Epithelial cell of esophagus (primary cell): ENCODE results near the gene CAMKMT.
A peak's percentile ranks its signal among the peaks of the same experiment; 100 is the strongest.

Experiments
- DNase-seq: peaks from one replicate; pipeline ENCODE4 v3.0.0; 2010; ENCODE audit warnings: low read depth
- H3K4me3 ChIP-seq: 2 replicates; pipeline ENCODE4 v1.5.1; 2011; ENCODE audit warnings: mild to moderate bottlenecking, low read length, control low read depth
- TF ChIP-seq, protein P1 (sequence below): IDR thresholded peaks from 2 replicates; pipeline ENCODE4 v1.5.1; 2011; ENCODE audit warnings: low read depth, mild to moderate bottlenecking, low read length, control low read depth, inconsistent platforms; ENCODE audit not compliant: insufficient read depth; ENCODE audit errors: missing control alignments

CAMKMT gene

GRCh38 chr2:44612276-44612675, 250.5 kb downstream of the CAMKMT start:
- TF ChIP-seq, protein P1, sequence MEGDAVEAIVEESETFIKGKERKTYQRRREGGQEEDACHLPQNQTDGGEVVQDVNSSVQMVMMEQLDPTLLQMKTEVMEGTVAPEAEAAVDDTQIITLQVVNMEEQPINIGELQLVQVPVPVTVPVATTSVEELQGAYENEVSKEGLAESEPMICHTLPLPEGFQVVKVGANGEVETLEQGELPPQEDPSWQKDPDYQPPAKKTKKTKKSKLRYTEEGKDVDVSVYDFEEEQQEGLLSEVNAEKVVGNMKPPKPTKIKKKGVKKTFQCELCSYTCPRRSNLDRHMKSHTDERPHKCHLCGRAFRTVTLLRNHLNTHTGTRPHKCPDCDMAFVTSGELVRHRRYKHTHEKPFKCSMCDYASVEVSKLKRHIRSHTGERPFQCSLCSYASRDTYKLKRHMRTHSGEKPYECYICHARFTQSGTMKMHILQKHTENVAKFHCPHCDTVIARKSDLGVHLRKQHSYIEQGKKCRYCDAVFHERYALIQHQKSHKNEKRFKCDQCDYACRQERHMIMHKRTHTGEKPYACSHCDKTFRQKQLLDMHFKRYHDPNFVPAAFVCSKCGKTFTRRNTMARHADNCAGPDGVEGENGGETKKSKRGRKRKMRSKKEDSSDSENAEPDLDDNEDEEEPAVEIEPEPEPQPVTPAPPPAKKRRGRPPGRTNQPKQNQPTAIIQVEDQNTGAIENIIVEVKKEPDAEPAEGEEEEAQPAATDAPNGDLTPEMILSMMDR, result no peak
- DNase-seq, result no peak
- H3K4me3 ChIP-seq, result no peak overlapping the region

- no peak overlapping the region for H3K4me3 ChIP-seq
- no peak for DNase-seq
- TF ChIP-seq, protein P1, result no peak
Measured at GRCh38 chr2:44614940-44615339, 253.2 kb downstream of the CAMKMT start.

DNA sequence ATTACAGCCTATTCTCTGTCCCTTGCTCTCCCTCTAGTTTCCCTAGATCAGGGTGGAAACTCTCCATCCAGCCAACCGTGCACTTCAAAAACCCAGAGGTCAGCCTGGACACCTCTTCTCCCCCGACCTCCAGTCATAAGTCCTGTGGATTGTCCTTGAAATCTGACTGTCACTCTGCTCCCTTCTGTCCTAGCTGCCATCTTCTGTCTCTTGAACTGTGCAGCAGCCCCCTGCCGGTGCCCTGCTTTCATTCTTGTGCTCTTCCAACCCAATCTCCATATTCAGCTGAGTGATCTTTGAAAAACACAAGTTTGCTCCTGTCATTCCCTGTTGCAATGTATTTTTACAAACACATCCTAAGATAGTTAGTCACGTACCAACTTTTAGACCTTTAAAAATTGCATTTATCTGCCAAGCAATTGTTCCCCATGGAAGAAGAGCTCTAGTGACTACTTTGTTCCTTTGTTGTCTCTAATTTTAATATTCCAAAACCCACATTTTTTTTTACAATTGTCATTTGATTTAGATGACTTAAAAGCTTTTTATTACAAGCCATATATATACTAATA, 254.3 kb downstream of the CAMKMT start:
- TF ChIP-seq, protein P1, result no peak
- no peak overlapping the region for H3K4me3 ChIP-seq
- no peak for DNase-seq

GRCh38 chr2:44616667-44617155, 255.0 kb downstream of the CAMKMT start:
- TF ChIP-seq, protein P1, result no peak
- no peak for DNase-seq
- H3K4me3 ChIP-seq, result no peak overlapping the region

DNA sequence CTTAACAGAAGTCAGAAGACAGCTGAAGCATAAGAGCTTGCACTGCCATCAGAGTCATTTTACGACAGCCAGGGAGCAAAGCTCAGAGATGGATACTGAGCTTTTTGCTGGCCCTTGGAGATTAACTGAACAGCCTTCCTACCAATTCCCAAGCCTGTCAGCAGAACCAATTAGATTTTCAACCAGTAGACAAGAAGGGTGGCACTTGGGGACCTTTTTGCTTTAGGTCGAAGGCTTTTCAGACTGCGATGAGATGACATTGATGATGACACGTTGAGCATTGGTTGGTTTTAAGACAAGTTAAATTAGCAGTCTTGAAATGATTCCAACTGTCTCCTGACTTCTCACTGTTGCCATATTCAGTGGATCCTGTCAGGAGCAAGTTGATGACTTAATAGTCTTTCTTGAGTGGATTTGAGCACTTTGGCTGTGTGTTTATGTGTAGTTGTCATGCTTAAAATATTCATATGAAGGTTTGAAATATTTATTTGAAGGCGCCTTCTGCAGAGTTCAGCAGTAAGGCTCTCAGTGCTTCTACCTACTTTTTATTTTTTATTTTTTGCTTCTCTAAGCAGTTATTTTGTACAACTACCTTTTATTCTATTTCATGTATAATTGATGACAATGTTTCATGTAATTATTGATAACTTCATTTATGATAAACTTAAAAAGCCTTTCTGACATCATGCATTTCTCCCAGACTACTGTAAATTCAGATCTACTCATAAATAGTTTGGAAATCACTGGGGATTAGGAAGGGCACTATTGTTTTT, 256.7 kb downstream of the CAMKMT start:
- TF ChIP-seq, protein P1, result no peak
- H3K4me3 ChIP-seq, result no peak overlapping the region
- no peak for DNase-seq

GRCh38 chr2:44620189-44620990, 258.6 kb downstream of the CAMKMT start:
- TF ChIP-seq, protein P1, result no peak
- DNase-seq, result peak; percentile 8
- no peak overlapping the region for H3K4me3 ChIP-seq
